Spleen (tissue), 7 donors: ENCODE data around the gene DNAAF3.

Source experiments
- POLR2A ChIP-seq, 3 donors: fragments of 450-650 bp; IDR thresholded peaks; one replicate each; pipeline ENCODE4 v1.5.1; 2017; ENCODE audit warnings: antibody characterized with exemption in 3 of 3, mild to moderate bottlenecking in 1 of 3
- POLR2AphosphoS5 ChIP-seq, 3 donors: sonication (generic); formaldehyde crosslinking; IDR thresholded peaks; one replicate each; pipeline ENCODE4 v1.5.1; 2017; ENCODE audit warnings: antibody characterized with exemption in 3 of 3
- TF ChIP-seq, protein P1 (sequence below), 11 experiments: fragments of 200-600 bp in 7 of 11; fragments of 450-650 bp in 4 of 11; sonication (generic) in 4 of 11; IDR thresholded peaks in 8 of 11; conservative IDR thresholded peaks in 3 of 11; 1 replicate in 7 of 11; 2 replicates in 4 of 11; pipeline versions ENCODE4 v1.4.0 to v1.8.0; 2016 to 2021; ENCODE audit warnings: antibody characterized with exemption in 11 of 11, inconsistent platforms in 4 of 11, mild to moderate bottlenecking in 1 of 11
- donor health status: DM: no; HTN: no; CAD: no; lungs with moderate emphysema.
- donor health status: DM: no; HTN: no; CAD: no.
- donor health status: DM: no; HTN: no; CAD: no.

- TF ChIP-seq, protein P1, sequence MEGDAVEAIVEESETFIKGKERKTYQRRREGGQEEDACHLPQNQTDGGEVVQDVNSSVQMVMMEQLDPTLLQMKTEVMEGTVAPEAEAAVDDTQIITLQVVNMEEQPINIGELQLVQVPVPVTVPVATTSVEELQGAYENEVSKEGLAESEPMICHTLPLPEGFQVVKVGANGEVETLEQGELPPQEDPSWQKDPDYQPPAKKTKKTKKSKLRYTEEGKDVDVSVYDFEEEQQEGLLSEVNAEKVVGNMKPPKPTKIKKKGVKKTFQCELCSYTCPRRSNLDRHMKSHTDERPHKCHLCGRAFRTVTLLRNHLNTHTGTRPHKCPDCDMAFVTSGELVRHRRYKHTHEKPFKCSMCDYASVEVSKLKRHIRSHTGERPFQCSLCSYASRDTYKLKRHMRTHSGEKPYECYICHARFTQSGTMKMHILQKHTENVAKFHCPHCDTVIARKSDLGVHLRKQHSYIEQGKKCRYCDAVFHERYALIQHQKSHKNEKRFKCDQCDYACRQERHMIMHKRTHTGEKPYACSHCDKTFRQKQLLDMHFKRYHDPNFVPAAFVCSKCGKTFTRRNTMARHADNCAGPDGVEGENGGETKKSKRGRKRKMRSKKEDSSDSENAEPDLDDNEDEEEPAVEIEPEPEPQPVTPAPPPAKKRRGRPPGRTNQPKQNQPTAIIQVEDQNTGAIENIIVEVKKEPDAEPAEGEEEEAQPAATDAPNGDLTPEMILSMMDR (IDR thresholded peaks at IDR 0.05 in 8 of 11, conservative IDR thresholded peaks at IDR 0.05 in 3 of 11) = no peak
- no peak for TF ChIP-seq POLR2A (IDR thresholded peaks at IDR 0.05)
- no peak for TF ChIP-seq POLR2AphosphoS5 (IDR thresholded peaks at IDR 0.05)
Measured at GRCh38 chr19:55197528-55197927, 31.1 kb upstream of the DNAAF3 start.
